Ishikawa (cell line): ENCODE results near the gene SNRNP25.

Source experiments
- EP300 ChIP-seq: IDR thresholded peaks from 2 replicates; pipeline ENCODE4 v1.6.1; 2012; ENCODE audit warnings: borderline replicate concordance
- FOXM1 ChIP-seq: IDR thresholded peaks from 2 replicates; pipeline ENCODE4 v1.6.1; 2012; ENCODE audit warnings: low read depth, borderline replicate concordance
- NFIC ChIP-seq: IDR thresholded peaks from 2 replicates; pipeline ENCODE4 v1.6.1; 2012
- REST ChIP-seq: IDR thresholded peaks from 2 replicates; pipeline ENCODE4 v1.6.1; 2012; ENCODE audit warnings: low read depth, mild to moderate bottlenecking
- TCF12 ChIP-seq: IDR thresholded peaks from 2 replicates; pipeline ENCODE4 v1.6.1; 2012; ENCODE audit warnings: low read depth
- YY1 ChIP-seq: IDR thresholded peaks from 2 replicates; pipeline ENCODE4 v1.6.1; 2012; ENCODE audit warnings: low read depth
- ZBTB7A ChIP-seq: IDR thresholded peaks from 2 replicates; pipeline ENCODE4 v1.6.1; 2012; ENCODE audit warnings: low read depth

- TF ChIP-seq YY1 (no peak), ZBTB7A (no peak), REST (no peak), FOXM1 (no peak), TCF12 (no peak), EP300 (no peak), NFIC (no peak)
These were observed 15.6 kb downstream of the SNRNP25 start for GRCh38 chr16:69181-69580.
